ENCODE results near the gene LGALS9.

GRCh38 chr17:27654136-27654535 is 23.1 kb downstream of the LGALS9 start:
- TF ChIP-seq, protein P1, sequence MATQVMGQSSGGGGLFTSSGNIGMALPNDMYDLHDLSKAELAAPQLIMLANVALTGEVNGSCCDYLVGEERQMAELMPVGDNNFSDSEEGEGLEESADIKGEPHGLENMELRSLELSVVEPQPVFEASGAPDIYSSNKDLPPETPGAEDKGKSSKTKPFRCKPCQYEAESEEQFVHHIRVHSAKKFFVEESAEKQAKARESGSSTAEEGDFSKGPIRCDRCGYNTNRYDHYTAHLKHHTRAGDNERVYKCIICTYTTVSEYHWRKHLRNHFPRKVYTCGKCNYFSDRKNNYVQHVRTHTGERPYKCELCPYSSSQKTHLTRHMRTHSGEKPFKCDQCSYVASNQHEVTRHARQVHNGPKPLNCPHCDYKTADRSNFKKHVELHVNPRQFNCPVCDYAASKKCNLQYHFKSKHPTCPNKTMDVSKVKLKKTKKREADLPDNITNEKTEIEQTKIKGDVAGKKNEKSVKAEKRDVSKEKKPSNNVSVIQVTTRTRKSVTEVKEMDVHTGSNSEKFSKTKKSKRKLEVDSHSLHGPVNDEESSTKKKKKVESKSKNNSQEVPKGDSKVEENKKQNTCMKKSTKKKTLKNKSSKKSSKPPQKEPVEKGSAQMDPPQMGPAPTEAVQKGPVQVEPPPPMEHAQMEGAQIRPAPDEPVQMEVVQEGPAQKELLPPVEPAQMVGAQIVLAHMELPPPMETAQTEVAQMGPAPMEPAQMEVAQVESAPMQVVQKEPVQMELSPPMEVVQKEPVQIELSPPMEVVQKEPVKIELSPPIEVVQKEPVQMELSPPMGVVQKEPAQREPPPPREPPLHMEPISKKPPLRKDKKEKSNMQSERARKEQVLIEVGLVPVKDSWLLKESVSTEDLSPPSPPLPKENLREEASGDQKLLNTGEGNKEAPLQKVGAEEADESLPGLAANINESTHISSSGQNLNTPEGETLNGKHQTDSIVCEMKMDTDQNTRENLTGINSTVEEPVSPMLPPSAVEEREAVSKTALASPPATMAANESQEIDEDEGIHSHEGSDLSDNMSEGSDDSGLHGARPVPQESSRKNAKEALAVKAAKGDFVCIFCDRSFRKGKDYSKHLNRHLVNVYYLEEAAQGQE (IDR thresholded peaks at IDR 0.05; ENCODE audit: low read depth) = no peak
- TF ChIP-seq FOXM1 (IDR thresholded peaks at IDR 0.05; ENCODE audit: borderline replicate concordance, low read depth) (no peak), CEBPB (IDR thresholded peaks at IDR 0.05) (no peak), EP300 (IDR thresholded peaks at IDR 0.05; ENCODE audit: borderline replicate concordance) (no peak), TCF12 (IDR thresholded peaks at IDR 0.05; ENCODE audit: low read depth) (no peak), TAF1 (IDR thresholded peaks at IDR 0.05; ENCODE audit: low read depth) (no peak), YY1 (IDR thresholded peaks at IDR 0.05; ENCODE audit: low read depth) (no peak), ZBTB7A (IDR thresholded peaks at IDR 0.05; ENCODE audit: low read depth) (no peak), RAD21 (IDR thresholded peaks at IDR 0.05; ENCODE audit: low read depth) (no peak)
- TF ChIP-seq, protein P2, sequence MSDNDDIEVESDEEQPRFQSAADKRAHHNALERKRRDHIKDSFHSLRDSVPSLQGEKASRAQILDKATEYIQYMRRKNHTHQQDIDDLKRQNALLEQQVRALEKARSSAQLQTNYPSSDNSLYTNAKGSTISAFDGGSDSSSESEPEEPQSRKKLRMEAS (IDR thresholded peaks at IDR 0.05) = no peak
- TF ChIP-seq, protein P3, sequence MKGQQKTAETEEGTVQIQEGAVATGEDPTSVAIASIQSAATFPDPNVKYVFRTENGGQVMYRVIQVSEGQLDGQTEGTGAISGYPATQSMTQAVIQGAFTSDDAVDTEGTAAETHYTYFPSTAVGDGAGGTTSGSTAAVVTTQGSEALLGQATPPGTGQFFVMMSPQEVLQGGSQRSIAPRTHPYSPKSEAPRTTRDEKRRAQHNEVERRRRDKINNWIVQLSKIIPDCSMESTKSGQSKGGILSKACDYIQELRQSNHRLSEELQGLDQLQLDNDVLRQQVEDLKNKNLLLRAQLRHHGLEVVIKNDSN (IDR thresholded peaks at IDR 0.05) = no peak

Data from Ishikawa (cell line).